Esophagus muscularis mucosa (tissue), 4 donors: Measurements from ENCODE around the gene RASAL1.

Source experiments
- EP300 ChIP-seq: sonication (generic); formaldehyde crosslinking; IDR thresholded peaks from one replicate; pipeline ENCODE4 v1.6.1; 2017; ENCODE audit warnings: antibody characterized with exemption
- POLR2A ChIP-seq: fragments of 450-650 bp; IDR thresholded peaks from one replicate; pipeline ENCODE4 v1.6.1; 2017; ENCODE audit warnings: antibody characterized with exemption, moderate library complexity, mild to moderate bottlenecking, low read depth
- POLR2AphosphoS5 ChIP-seq, 2 donors: sonication (generic); formaldehyde crosslinking; IDR thresholded peaks; one replicate each; pipeline ENCODE4 v1.6.1; 2017; ENCODE audit warnings: antibody characterized with exemption in 2 of 2
- TF ChIP-seq, protein P1 (sequence below), 3 experiments: fragments of 200-600 bp in 2 of 3; fragments of 450-650 bp in 1 of 3; sonication (generic) in 2 of 3; IDR thresholded peaks; one replicate each; pipeline ENCODE4 v1.5.1; 2017 to 2019; ENCODE audit warnings: antibody characterized with exemption in 3 of 3, mild to moderate bottlenecking in 2 of 3, moderate library complexity in 1 of 3

DNA sequence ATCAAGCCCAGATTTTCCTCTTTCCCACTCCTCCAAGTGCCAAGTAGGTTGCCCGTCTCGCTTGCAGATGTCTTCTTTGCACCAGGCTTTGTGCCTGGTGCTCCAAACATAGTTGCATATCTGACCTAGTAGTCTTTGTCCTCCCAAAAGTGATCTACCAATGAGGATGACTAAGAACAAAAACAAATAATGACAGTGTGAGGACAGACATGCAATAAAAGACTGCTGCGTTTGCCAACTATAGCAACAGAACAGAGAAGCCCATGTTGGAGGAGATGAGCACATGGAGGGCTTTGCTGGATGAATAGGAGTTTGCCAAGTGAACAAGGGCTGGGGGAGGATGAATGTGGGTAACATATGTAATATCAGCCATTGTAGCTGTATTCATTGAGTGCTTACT lies 63.4 kb downstream of the RASAL1 start:
- TF ChIP-seq EP300 (no peak), POLR2AphosphoS5 (IDR thresholded peaks at IDR 0.05) (no peak), POLR2A (no peak)
- TF ChIP-seq, protein P1, sequence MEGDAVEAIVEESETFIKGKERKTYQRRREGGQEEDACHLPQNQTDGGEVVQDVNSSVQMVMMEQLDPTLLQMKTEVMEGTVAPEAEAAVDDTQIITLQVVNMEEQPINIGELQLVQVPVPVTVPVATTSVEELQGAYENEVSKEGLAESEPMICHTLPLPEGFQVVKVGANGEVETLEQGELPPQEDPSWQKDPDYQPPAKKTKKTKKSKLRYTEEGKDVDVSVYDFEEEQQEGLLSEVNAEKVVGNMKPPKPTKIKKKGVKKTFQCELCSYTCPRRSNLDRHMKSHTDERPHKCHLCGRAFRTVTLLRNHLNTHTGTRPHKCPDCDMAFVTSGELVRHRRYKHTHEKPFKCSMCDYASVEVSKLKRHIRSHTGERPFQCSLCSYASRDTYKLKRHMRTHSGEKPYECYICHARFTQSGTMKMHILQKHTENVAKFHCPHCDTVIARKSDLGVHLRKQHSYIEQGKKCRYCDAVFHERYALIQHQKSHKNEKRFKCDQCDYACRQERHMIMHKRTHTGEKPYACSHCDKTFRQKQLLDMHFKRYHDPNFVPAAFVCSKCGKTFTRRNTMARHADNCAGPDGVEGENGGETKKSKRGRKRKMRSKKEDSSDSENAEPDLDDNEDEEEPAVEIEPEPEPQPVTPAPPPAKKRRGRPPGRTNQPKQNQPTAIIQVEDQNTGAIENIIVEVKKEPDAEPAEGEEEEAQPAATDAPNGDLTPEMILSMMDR (IDR thresholded peaks at IDR 0.05): no peak
